Right atrium auricular region (tissue), 2 donors: ENCODE results near the gene CDK5RAP2. TPM values are rescaled to one million over a fixed set of nuclear protein-coding genes. Genes with fewer than 3 reads are reported as not detected.

ENCODE experiments used
- DNase-seq: peaks from one replicate; pipeline ENCODE4 v3.0.0-alpha.2; 2019; ENCODE audit warnings: low spot score
- H3K27ac ChIP-seq, 2 donors: fragments of 200-600 bp; sonication (generic); 1 replicate in 1 of 2; 2 replicates in 1 of 2; pipeline ENCODE4 v1.5.1; 2016 to 2019
- H3K27me3 ChIP-seq, 2 donors: fragments of 200-600 bp; sonication (generic); one replicate each; pipeline versions ENCODE4 v1.5.1 to v1.6.0; 2017 to 2019
- H3K36me3 ChIP-seq: fragments of 200-600 bp; sonication (generic); one replicate; pipeline ENCODE4 v1.5.1; 2016
- H3K4me1 ChIP-seq, 2 donors: fragments of 200-600 bp; sonication (generic); one replicate each; pipeline versions ENCODE4 v1.5.1 to v1.6.0; 2017 to 2019
- H3K4me3 ChIP-seq, 2 donors: fragments of 200-600 bp; sonication (generic); 1 replicate in 1 of 2; 2 replicates in 1 of 2; pipeline ENCODE4 v1.5.1; 2017 to 2019; ENCODE audit warnings: mild to moderate bottlenecking in 1 of 2, moderate library complexity in 1 of 2
- H3K9me3 ChIP-seq, 2 donors: fragments of 200-600 bp; sonication (generic); one replicate each; pipeline ENCODE4 v1.5.1; 2019
- CTCF ChIP-seq, 2 donors: fragments of 200-600 bp; sonication (generic); IDR thresholded peaks; one replicate each; pipeline ENCODE4 v1.5.1; 2019; ENCODE audit warnings: antibody characterized with exemption in 2 of 2
- total RNA-seq, 2 donors: library from RNA; depleted of rRNA; stranded (reverse); fragments of >200 nt; gene quantifications; one replicate each; pipeline ENCODE4 v1.1.0, GENCODE V29; 2016

Gene CDK5RAP2
- total RNA-seq, 2 donors from 2014 or later: 36.7 to 40.4 TPM

DNA sequence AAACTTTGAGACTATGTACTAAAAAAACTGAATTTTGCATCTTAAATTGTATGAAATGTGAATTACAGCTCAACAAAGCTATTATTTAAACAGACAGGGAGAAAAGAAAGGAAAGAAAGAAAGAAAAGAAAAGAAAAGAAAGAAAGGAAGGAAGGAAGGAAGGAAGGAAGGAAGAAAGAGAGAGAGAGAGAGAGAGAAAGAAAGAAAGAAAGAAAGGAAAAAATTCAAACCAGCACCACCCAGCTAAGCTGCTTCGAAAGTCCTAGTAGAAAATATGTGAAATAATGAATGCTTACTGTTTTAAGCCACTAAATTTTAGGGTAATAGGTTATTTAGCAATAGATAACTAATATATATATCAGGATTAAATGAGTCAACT is 31.7 kb upstream of the CDK5RAP2 start:
- no peak for DNase-seq

GRCh38 chr9:120610975-120611689 is 31.2 kb upstream of the CDK5RAP2 start:
- no peaks in the 10 kb centered on the region for H3K4me1 ChIP-seq
- no peak overlapping the region for H3K27ac ChIP-seq
- peak in 1 of 2 donors; percentile 29 for TF ChIP-seq CTCF (IDR thresholded peaks at IDR 0.05)
- H3K9me3 ChIP-seq: no peaks in the 10 kb centered on the region
- no peak for DNase-seq
- no peaks in the 10 kb centered on the region for H3K36me3 ChIP-seq
- no peak overlapping the region for H3K4me3 ChIP-seq
- H3K27me3 ChIP-seq: no peaks in the 10 kb centered on the region

More for the DNA sequence above, 31.7 kb upstream of the CDK5RAP2 start:
- no peak overlapping the region for H3K27ac ChIP-seq
- H3K27me3 ChIP-seq: no peaks in the 10 kb centered on the region
- no peak for TF ChIP-seq CTCF (IDR thresholded peaks at IDR 0.05)
- H3K9me3 ChIP-seq: no peaks in the 10 kb centered on the region
- no peaks in the 10 kb centered on the region for H3K4me1 ChIP-seq
- H3K4me3 ChIP-seq: no peak overlapping the region
- no peaks in the 10 kb centered on the region for H3K36me3 ChIP-seq

DNA sequence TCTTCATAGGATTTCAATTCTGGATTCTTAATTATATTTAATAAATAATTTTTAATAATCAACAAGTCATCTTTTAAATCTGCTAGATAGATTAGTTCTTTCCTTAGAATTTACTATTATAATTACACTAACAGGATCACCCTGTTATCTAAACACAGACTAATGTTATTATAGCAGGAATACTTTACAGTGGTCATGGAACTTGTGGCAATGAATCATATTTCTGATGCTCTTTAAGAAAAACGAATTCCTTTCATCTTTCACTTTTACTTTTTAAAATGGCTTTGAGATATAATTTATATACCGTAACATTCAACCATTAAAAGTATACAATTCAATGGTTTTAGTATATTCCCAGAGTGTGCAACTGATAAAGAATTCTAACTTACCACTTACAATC is 29.7 kb upstream of the CDK5RAP2 start:
- Histone ChIP-seq H3K27me3 (no peaks in the 10 kb centered on the region), H3K36me3 (peaks cover 8% of the 10 kb centered on the region), H3K4me1 (no peaks in the 10 kb centered on the region), H3K4me3 (no peak overlapping the region), H3K9me3 (no peaks in the 10 kb centered on the region), H3K27ac (no peak overlapping the region)
- no peak for DNase-seq
- no peak for TF ChIP-seq CTCF (IDR thresholded peaks at IDR 0.05)

DNA sequence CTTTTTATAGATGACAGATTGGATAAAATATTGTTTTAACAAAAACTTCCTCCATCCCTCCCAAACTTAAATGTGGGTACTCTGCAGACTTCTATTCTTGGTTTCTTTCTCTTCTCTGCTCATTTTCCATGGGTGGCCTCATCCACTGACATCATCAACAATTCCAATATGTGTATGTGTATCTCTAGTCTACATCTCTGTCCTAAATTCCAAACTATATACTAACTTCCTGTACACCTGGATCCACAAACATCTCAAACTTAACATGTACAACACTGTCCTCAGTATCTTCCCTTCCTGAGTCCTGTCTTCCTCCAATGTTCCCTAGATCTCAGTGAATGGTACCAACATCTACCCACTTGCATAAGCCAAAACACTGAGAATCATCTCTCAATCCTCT is 28.5 kb upstream of the CDK5RAP2 start:
- Histone ChIP-seq H3K27me3 (no peaks in the 10 kb centered on the region), H3K4me3 (no peak overlapping the region), H3K9me3 (no peaks in the 10 kb centered on the region), H3K27ac (no peak overlapping the region), H3K36me3 (peaks cover 9% of the 10 kb centered on the region), H3K4me1 (no peaks in the 10 kb centered on the region)
- no peak for TF ChIP-seq CTCF (IDR thresholded peaks at IDR 0.05)
- no peak for DNase-seq

- Histone ChIP-seq H3K4me3 (no peak overlapping the region), H3K27ac (no peak overlapping the region), H3K27me3 (no peaks in the 10 kb centered on the region), H3K9me3 (no peaks in the 10 kb centered on the region), H3K4me1 (no peaks in the 10 kb centered on the region), H3K36me3 (peaks cover 9% of the 10 kb centered on the region)
- DNase-seq: no peak
- no peak for TF ChIP-seq CTCF (IDR thresholded peaks at IDR 0.05)
Observed at GRCh38 chr9:120603591-120603990, 23.6 kb upstream of the CDK5RAP2 start.

DNA sequence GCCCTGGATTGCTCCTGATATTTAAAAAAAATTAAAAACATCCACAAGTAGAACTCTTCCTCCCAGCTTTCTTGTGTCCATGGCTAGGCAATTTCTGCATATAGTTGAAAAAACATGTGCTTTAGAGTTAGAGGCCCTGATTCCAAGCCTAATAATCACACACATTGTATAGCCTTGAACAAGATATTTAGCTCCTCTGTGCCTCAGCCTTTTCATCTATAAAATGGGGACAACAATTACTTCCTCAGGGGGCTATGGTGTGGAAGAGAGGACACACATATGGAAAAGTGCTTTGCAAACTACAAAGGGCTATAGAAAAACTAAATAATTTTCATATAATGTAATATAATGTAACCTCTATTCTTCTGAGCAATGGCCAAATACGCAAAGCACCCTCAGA is 23.0 kb upstream of the CDK5RAP2 start:
- H3K9me3 ChIP-seq: no peaks in the 10 kb centered on the region
- DNase-seq: no peak
- no peak overlapping the region for H3K27ac ChIP-seq
- TF ChIP-seq CTCF (IDR thresholded peaks at IDR 0.05): no peak
- no peak overlapping the region for H3K4me3 ChIP-seq
- H3K4me1 ChIP-seq: no peaks in the 10 kb centered on the region
- peaks cover 9% of the 10 kb centered on the region for H3K36me3 ChIP-seq
- H3K27me3 ChIP-seq: no peaks in the 10 kb centered on the region
